NOMO-1 treated with DMSO at 0.1 percent for 48 hours (cell line): ENCODE measurements around the gene CDR2.
"Not testable (repeated sequence)": the region's sequence is repeated elsewhere in the genome, so short reads cannot be mapped to it uniquely, and the experiment has no call there.

Source experiments
- DNase-seq: peaks from one replicate; lab custom pipeline; 2025; ENCODE audit not compliant: unreplicated experiment; lab: John Stamatoyannopoulos, UW

The CDR2 gene

DNA sequence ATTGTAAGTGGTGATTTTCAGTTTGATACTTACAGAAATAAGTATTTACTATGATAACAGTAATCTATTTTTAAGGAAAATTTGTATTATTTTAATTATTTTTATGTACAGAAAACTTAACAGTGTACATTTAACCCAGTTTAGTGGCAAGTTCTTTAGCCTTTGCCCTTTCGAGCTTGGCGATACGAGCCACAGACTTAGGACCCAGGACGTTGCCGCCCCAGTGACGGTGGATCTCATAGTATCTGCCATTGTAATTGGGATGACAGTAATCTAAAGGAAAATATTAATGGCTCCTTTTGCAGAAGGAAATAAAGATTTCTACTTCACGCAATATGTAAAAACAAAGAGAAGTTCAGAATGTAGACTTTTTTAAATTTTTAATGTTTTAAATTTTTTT, 5.2 kb upstream of the CDR2 start:
- DNase-seq: no peak

DNA sequence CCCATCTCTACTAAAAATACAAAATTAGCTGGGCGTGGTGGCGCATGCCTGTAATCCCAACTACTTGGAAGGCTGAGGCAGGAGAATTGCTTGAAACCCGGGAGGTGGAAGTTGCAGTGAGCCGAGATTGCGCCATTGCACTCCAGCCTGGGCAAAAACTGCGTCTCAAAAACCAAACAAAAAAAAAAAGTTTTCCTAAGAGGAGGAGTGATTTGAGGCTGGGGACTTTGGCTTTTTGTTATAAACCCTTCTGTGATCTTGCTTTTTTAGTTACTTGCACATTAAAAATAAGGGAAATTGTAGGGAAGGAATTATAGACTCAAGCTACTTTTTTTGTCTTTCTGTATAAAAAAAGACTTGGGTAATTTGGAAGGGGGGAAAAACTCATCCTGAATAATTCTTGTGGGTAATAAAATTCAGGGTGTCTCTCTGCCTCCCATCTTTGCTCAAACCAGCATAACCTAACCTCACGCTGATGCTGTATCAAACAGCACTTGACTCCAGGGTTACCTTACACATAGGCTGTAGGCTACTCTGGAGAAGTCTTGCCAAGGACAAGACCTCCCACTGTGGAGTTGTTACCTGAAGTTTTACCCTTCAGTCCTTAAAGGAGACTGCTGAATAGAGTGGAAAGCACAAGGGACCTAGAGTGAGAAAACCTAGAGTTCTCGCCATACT, 1.7 kb upstream of the CDR2 start:
- DNase-seq: no peak

DNA sequence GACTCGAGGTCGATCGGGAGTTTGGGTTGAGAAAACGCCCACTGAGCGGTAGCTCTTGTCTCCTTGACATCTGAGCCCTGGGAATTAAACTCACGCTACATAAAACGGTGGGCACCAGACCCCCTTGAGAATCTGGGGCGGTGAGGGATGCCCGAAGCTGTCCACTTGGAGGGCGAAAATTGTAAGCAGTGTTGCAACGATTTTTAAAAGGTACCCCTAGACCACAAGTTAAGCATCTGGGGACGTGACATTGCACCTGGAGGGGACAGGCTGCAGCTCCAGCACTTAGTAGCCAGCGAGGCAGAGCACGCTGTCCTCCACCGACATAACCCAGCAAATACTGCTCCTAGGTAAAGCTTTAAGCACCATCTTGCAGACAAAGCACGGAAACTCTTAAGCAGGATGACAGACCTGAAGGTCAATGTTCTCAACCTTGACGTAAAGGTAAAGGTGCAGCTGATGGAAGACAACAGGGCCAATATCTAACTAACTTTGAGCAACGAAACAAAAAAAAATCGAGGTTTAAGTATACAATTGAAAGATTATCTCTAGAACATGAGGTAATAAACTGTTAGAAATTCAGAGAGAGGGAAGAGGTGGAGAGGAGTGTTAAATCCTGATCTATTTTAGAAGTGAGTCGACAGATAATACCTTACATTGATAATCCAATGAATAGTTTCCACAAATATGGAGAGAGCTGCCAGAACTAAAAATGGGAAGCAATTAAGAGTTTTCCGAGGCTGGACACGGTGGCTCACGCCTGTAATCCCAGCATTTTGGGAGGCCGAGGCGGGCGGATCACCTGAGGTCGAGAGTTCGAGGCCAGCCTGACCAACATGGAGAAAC, 921 bp upstream of the CDR2 start:
- no peak for DNase-seq

DNA sequence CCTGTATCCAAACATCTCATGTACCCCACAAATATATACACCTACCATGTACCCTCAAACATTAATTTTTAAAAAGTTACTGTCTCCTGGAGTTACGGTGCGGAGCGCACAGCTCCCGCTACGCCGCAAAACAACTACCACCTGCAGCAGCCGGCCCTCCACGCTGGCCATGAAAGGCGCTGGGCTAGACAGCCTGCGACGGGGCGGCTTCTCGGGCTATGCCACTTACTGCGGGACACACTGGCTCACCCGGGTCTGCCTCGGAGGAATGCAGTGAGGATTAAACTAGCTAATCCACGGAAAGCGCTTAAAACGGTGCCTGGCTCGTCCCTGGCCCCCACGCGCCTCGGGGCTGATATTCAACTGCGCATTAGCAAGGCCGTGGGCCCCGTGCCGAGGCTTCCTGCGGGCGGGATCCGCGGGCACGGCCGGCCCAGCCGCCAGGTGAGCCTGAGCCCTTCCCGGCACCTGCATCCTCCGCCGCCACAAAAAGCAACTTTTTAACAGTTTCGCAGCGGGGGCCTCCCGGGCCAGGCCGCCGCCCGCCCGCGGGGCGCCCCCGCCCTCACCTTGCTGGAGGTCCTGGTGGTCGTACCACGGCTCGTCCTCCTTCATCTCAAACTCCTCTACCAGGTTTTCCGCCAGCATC, 633 bp downstream of the CDR2 start:
- no peak for DNase-seq

DNA sequence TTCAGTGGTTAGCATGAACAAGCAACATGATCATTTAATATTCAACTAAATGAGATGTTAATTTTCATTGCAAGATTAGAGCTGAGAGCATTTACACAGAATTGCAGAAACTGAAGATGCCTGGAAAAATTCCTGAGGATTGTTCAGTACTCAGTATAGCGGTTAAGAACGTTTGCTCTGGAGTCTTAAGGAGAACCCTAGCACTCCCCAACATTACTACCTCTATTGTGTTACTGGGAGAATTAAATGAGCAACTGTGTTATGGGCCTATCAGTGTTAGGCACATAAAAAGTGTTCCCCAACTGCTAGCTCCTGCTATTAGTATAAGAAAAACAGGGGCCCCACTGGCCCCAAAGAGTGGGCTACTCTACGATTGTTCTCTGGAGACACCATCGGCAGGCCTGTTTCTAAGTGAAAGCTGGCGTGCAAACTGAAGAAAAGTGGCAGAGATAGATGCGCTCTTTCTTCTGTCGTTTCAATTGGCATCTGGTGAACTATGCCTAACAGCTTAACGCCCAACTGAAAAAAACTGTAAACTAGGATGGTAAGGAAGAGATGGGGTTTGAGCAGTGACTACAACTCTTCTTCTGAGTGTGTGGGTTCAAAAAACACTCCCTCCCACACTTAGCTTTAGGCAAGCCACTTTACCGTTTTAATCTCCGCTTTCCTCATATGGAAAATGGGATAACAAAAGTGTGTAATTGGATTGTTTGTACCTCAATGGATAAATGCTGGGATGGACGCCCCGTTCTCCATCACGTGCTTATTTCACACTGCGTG, 1.3 kb downstream of the CDR2 start:
- DNase-seq: no peak

DNA sequence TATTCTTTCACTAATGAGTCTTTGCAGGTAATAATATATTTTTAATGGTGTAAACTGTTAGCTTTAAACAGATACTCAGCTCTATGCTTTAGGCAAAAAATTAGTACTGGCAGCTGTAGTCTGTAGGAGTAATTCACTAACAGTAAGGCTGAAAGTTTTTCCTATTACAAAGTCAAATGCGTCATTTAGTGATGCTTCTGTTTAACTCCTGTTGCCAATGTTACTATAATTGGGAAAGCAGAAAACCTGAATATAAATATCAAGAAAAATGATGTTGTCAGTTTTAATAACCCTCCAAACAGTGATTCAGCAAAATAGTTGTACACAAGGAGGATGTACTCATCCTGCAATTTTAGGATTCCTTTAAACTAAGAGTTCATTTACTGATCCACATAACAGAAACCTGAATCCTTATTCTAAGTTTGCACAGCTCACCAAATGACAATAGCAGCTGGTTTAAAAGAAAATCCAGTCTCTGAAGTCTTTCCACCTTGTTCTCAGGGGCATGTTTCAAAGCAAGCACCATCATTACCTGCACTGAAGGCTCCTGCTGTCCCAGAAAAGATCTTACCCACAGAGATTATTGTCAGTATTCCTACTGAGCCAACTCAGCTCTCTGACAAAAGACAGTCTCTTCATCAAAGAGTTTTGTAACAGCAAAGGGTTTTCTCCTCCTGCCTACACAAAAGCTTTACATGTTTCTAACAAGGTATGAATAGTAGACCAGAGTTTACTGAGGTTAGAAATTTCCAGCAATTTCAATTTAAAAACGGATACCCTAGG, 4.2 kb downstream of the CDR2 start:
- no peak for DNase-seq

DNA sequence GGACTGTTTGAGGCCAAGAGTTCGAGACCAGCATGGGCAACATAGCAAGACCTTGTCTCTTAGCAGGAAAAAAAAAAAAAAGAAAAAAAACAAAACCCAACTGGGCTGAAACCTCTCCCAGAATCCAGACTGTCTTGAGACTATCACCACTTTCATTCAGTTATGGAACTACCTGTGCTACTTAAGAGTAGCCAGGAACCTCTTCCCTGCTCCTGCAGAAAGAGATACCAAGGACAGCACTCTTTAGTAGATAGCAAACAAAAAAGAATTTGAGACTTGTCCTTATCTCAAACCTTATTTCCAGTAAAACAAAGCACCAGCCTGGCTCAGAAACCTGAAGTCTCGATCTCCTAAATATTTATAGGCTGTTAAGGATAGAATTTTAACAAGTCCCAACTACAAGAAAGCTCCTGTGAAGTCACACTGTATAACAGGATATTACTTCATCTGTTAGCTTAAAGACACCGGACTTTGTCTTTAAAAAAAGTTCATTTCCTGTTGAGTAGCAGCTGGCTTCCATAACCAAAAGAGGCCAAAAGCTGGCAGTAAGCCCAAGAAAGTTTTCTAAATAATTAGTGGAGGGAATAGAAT, 5.1 kb downstream of the CDR2 start:
- peak; percentile 59 for DNase-seq

DNA sequence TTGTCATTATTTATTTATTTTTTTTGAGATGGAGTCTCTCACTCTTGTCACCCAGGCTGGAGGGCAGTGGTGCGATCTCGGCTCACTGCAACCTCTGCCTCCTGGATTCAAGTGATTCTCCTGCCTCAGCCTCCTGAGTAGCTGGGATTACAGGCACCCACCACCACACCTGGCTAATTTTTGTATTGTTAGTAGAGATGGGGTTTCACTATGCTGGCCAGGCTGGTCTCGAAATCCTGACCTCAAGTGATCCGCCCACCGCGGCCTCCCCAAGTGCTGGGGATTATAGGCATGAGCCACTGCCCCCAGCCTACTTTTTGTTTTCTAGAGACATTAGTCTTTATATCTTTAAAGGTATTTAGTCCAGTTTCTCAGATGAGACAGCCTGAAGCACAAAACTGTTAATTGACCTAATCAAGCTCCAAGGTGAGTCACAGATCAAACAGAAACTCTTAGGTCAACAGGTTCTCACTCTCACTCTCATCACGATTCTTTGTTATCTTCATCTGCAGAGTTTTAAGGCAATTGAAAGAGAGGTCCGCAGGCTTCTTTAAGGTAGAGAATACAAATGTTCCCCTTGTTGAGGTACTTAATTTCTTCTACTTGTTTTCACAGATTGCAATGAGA, 6.1 kb downstream of the CDR2 start:
- not testable (repeated sequence) for DNase-seq

DNA sequence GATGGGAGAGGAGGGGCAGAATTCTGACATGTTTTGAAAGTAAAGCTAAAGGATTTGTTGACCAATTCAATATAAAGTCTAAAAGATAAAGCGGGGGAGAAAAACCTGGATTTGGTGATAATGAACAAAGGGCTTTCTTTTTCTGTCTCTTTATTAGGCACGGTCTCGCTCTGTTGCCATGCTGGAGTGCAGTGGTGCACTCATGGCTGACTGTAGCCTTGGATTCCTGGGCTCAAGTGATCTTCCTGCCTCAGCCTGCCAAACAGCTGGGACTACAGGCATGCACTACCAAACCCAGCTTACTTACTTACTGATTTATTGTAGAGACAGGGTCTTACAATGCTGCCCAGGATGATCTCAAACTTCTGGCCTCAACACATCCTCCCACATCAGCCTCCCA, 7.5 kb downstream of the CDR2 start:
- no peak for DNase-seq

DNA sequence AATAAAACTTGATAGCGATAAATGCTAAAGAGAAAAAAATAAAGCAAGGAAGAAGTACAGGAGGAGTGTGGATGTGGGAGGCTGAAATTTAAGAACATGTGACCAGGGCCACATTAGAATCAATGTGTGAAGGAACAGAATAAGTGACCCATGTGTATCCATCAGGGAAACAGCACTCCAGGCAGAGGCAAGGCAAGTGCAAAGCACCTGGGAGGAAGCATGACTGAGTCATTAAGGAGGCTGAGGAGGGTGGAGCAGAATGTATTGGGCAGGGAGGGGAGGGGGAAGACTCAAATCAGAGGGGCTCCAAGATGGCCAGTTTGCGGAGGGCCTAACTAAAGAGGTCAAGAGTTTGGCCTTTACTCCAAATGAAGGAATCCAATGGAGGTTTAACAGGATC, 8.0 kb downstream of the CDR2 start:
- no peak for DNase-seq

DNA sequence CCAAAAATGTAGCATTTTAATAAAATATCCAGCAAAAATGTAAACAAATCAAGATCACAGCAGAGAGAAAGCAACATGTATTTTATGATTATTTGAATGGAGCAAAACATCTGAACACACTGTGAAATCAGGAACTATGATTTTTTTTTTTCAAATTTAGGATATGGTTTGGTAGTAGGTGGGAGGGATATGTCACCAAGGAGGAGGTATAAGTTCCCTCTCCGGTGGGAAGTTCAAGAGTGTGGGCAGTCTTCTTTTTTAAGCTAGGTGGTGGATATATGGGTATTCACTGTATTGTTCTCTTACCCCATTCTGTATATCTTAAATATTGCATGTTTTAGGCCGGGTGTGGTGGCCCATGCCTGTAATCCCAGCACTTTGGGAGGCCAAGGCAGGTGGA, 10.2 kb downstream of the CDR2 start:
- DNase-seq: no peak

DNA sequence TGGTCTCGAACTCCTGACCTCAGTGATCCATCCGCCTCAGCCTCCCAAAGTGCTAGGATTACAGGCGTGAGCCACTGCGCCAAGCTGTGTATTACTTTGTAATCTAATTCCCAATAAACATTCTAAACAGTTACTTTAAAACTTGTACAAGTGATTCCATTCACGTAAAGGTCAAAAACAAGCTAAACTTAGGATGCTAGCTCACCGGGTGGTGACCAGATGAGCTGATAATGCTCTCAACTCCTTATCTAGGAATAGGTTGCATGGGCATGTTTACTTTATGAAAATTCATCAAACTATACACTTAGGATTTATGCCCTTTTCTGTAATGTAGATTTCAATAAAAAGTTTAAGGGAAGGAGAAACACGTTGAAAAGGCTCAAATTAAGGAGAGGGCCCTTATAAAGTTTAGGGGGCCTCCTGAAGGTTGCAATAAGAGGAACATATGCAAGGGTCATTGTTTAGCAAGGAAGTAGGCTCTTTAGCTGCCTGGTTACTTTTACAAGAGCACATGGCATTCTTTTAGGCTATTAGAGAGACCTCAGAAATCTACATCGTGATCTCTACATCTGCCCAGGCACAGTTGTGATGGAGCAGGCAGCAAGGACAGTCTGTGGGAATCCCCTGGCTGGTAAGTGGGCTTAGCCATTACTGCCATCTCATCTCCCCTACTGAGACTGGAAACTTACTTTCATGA, 13.3 kb downstream of the CDR2 start:
- DNase-seq: no peak

DNA sequence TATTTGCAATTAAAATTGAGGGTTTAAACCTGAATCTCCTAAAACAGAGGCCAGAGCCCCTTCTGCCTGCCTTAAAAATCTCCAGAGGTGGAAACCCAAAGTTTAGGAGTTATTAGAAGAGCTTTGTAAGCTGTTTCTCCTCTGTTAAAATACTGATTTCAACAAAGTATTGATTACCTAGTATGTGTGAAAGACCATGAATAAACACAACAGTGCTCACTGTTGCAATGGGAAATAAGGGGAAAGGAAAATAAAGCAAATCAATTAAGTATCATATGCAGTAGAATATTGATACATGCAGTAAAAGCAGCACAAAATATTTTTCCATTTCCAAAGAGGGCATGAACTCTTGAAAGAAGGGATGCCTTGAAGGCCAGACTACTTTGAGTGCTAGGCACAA, 14.7 kb downstream of the CDR2 start:
- DNase-seq: no peak

DNA sequence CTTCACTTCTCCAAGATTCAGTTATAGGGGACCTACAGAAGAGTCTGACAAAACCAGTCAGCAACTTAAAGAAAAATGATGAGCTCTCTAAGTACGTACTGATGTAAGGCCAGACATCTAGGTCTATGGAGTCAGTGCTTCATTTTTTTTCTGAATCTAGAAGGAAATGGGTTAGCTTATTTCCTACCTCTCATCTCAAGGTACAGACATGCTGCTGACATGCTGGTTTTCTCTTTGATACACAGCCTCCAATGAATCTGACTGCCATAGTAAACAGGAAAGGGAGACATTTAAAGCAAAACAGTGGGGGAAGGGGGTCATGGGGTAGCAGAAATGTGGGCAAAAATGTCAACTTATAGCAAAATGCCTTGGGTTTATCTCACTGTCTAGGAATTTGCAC, 16.4 kb downstream of the CDR2 start:
- no peak for DNase-seq

DNA sequence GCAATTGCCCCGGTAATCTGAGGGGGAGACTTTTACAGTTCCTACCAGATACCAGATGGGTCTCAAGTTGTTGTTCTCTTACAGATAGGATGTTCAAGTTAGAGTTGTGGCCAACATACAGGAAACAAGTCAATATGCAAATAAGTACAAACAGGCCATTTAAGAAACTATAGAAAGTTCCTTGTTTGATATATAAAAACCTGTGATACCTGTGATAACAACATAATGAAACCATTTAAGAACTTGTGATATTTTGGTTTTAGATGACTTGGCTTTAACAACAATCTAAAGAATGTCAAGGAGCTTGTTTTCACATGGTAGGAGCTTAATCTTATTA, 16.8 kb downstream of the CDR2 start:
- DNase-seq: no peak

DNA sequence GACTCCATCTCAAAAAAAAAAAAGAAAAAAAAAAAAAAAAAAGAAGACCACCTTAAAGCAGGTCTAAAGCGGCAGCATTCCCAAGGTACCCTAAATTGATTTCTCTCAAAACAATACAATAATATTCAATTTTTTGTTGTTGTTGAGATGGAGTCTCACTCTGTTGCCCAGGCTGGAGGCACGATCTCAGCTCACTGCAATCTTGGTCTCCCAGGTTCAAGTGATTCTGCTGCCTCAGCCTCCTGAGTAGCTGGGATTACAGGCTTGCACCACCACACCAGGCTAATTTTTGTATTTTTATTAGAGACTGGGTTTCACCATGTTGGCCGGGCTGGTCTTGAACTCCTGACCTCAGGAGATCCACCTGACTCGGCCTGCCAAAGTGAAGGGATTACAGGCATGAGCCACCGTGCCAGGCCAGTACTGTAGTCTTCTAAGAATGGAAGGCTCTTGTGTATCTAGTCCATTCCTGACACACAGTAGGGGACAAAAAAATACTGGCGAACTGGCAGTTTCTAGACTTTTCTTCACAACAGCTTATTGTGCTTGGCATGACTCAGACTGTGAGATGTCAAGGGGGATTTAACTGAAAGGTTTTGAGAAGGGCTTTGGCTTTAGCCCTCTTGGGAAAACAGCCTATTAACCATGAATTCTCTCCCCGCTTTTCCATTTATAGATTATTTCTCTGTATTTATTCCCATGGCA, 17.3 kb downstream of the CDR2 start:
- no peak for DNase-seq

DNA sequence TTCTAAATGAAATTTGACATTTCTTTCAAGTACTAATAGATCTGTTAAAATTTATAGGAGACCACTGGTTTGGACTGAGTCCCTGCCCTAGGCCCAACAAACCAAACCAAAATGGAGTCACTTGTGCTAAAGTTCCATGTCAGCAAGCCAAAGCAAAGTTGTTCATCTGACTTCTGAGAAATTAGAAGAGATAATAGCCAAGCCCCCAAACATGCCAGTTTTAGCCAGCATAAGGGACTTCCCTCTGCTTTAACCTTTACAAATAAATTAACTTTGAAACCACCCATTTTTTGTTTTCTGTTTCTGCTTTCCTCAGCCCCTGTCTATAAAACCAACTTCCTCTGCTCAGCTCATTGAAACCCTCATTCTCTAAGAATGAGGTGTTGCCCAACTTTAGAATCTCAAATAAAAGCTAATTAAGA, 18.9 kb downstream of the CDR2 start:
- peak; percentile 86 for DNase-seq

DNA sequence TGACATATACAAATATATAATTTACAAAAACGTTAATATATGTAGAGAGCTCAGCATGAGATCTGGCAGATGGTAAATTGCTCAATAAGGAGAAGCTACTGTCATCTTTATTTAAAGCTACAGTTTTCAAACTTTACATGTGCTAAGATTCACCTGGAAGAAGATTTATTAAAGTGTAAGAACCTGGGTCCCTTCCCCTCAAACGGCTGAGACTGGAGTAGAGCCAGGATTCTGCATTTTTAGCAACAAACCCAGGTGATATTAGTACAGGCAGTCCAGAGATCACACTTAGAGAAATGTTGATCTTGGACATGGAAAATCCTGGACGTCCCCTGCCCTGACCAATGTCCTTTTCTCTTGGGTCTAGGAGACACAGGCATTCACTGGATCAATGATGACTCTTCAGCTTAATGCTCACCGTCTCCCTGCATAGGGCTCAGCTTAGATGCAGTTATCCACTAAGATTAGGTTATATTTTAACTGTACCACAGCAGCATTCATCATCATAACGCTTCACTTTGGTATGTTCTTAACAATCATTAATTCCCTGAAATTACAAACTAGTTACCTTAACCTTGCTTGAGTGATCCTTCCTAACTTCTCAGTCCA, 20.4 kb downstream of the CDR2 start:
- peak; percentile 78 for DNase-seq
